Heart left ventricle (tissue), 16 donors: Measurements from ENCODE around the gene LILRA2. TPM values are rescaled to one million over a fixed set of nuclear protein-coding genes. Genes with fewer than 3 reads are reported as not detected.
"Not testable (repeated sequence)": the region's sequence is repeated elsewhere in the genome, so short reads cannot be mapped to it uniquely, and the experiment has no call there.

Source experiments
- ATAC-seq, 4 donors: fragments of 200-7000 bp; cut with Tn5 transposase; one replicate each; pipeline ENCODE4 v1.9.1; 2020 to 2022; ENCODE audit warnings: moderate library complexity in 4 of 4, mild to moderate bottlenecking in 3 of 4, moderate number of reproducible peaks in 1 of 4
- DNase-seq, 5 donors: peaks; one replicate each; pipeline ENCODE4 v3.0.0-alpha.2; 2020
- H3K27ac ChIP-seq, 12 donors: fragments of 200-600 bp; sonication (generic) in 4 of 12; one replicate each; pipeline versions ENCODE4 v1.5.0 to v1.8.0; 2016 to 2022; ENCODE audit warnings: mild to moderate bottlenecking in 2 of 12
- H3K27me3 ChIP-seq, 9 donors: fragments of 200-600 bp; sonication (generic) in 2 of 9; one replicate each; pipeline versions ENCODE4 v1.5.1 to v1.8.0; 2016 to 2022; ENCODE audit warnings: mild to moderate bottlenecking in 3 of 9
- H3K36me3 ChIP-seq, 9 donors: fragments of 200-600 bp; sonication (generic) in 2 of 9; one replicate each; pipeline versions ENCODE4 v1.5.0 to v1.8.0; 2018 to 2022; ENCODE audit warnings: mild to moderate bottlenecking in 2 of 9
- H3K4me1 ChIP-seq, 12 donors: fragments of 200-600 bp; sonication (generic) in 4 of 12; one replicate each; pipeline versions ENCODE4 v1.5.0 to v1.8.0; 2016 to 2022; ENCODE audit warnings: mild to moderate bottlenecking in 3 of 12
- H3K4me3 ChIP-seq, 12 donors: fragments of 200-600 bp; sonication (generic) in 4 of 12; one replicate each; pipeline versions ENCODE4 v1.5.0 to v1.8.0; 2017 to 2022; ENCODE audit warnings: mild to moderate bottlenecking in 9 of 12, moderate library complexity in 4 of 12
- H3K9me3 ChIP-seq, 12 donors: fragments of 200-600 bp; sonication (generic) in 4 of 12; one replicate each; pipeline versions ENCODE4 v1.5.0 to v1.8.0; 2016 to 2022; ENCODE audit warnings: mild to moderate bottlenecking in 1 of 12
- CTCF ChIP-seq, 12 donors: fragments of 200-600 bp; sonication (generic) in 4 of 12; IDR thresholded peaks; one replicate each; pipeline versions ENCODE4 v1.5.0 to v1.8.0; 2018 to 2022; ENCODE audit warnings: antibody characterized with exemption in 12 of 12, mild to moderate bottlenecking in 5 of 12
- POLR2A ChIP-seq, 2 donors: fragments of 450-650 bp; IDR thresholded peaks; one replicate each; pipeline ENCODE4 v1.6.1; 2017; ENCODE audit warnings: antibody characterized with exemption in 2 of 2, mild to moderate bottlenecking in 2 of 2, moderate library complexity in 2 of 2
- WGBS, 4 donors: extraction: QIAGEN DNeasy Blood & Tissue Kit in 2 of 4; methylation state at CpG; one replicate each; pipeline versions ENCODE4 v1.1.5 to v1.1.7; 2013 to 2018; 5-methylcytosine and 5-hydroxymethylcytosine counted together
- intact Hi-C, 10 donors: fragments of 100-400 bp; cut with DNase I; formaldehyde crosslinking; loops; one replicate each; pipeline versions ENCODE4 v1.11.1 to v1.14.2; 2022
- polyA plus RNA-seq, 2 donors: library from polyadenylated mRNA; stranded (reverse); fragments of 200-250 nt; gene quantifications; one replicate each; pipeline ENCODE4 v1.2.3, GENCODE V29; 2013
- total RNA-seq, 9 donors: library from RNA; depleted of rRNA in 2 of 9; stranded (reverse); fragments of >200 nt in 2 of 9; fragmentation: NEBNext Ultra II Directional in 3 of 9; extraction: Animal tissue kit (Norgen Biotek cat#: 25700) in 3 of 9; gene quantifications; one replicate each; pipeline versions ENCODE4 v1.1.0 to v1.2.4, GENCODE V29; 2016 to 2023
- donor health status: ischemic (EF 13 %, LVEDD 7.1; RV severe dilation, severe dysfunction).
- donor health status: healthy with polysubstance abuse.
- donor health status: DM: no; HTN: yes; CAD: no.
- donor health status: DM: no; HTN: no; CAD: no.
- donor health status: ischemic (EF 25% LVEDD 6.9; RV normal size, moderate dysfunction).
- donor health status: ischemic (EF 25% LVEDD 5.7; RV mildly dilated, moderate dysfunction).
- donor health status: healthy.
- donor health status: DM: yes; HTN: yes; CAD: no.
- donor health status: ischemic (EF 35%, LVEDD 5.7; RV mildly dilated, moderate dysfunction).
- donor health status: nonischemic (EF 11% LVEDD 7.7; RV severe dilation, severe dysfunction).
- donor health status: DM: yes; HTN: yes; CAD: no.
- donor health status: PGD.
- donor health status: ischemic (EF 29% LVEDD 5.4; RV normal size, mild dysfunction).
- donor health status: nonischemic (EF 23%, LVEDD 6.1; RV moderate dilation, normal function).

LILRA2 gene
- total and polyA plus RNA-seq, 11 donors, result 0.31 to 8.9 (median 0.85) TPM

DNA sequence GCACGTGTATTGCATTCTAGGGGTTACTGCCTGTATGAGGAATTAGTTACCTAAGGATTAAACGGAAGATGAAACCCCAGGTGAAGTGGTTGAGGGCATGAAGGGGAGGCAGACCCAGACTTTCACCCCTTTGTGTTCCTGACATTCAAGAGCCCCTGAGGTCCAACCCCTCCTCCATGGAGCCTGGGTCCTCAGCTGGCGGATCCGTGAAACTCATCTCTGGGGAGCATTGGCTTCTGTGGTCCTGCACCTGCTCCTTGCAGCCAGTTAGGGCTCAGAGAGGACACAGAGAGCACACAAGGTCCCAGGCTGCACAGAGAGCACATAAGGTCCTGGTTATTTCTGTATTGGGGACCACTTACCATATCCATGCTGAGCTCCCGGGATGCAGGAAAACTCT lies 12.8 kb downstream of the LILRA2 start:
- TF ChIP-seq POLR2A (IDR thresholded peaks at IDR 0.05), result no peak
- no peak for TF ChIP-seq CTCF (IDR thresholded peaks at IDR 0.05)
- H3K36me3 ChIP-seq, result no peaks in the 10 kb centered on the region
- DNase-seq (no peak), ATAC-seq (no peak)
- intact Hi-C loops, result no loop called here
- H3K4me3 ChIP-seq, result no peak overlapping the region
- no peak overlapping the region for H3K27ac ChIP-seq
- no peaks in the 10 kb centered on the region for H3K4me1 ChIP-seq
- peaks cover 0 to 14% (median 0%) of the 10 kb centered on the region in 9 donors for H3K27me3 ChIP-seq
- 51 to 71% (median 69%) methylated on average over 5 of the region's 5 CpGs for WGBS, 4 donors
- H3K9me3 ChIP-seq, result peaks cover 0 to 18% (median 1%) of the 10 kb centered on the region in 12 donors

DNA sequence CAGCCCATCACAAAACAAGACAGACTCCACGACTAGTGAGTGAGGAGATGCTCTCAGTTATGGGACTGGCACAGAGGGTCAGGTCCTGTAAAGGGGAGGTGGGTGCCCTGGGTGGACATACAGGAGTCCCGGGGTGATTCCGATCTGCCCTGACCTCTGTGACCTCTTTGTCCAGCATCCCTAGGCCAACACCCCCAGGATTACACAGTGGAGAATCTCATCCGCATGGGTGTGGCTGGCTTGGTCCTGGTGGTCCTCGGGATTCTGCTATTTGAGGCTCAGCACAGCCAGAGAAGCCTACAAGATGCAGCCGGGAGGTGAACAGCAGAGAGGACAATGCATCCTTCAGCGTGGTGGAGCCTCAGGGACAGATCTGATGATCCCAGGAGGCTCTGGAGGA lies 13.4 kb downstream of the LILRA2 start:
- peaks cover 0 to 15% (median 1%) of the 10 kb centered on the region in 12 donors for H3K9me3 ChIP-seq
- WGBS, 4 donors, result 60 to 65% (median 61%) methylated on average over 7 of the region's 7 CpGs
- no peaks in the 10 kb centered on the region for H3K36me3 ChIP-seq
- DNase-seq, result no peak
- no peak for TF ChIP-seq CTCF (IDR thresholded peaks at IDR 0.05)
- no peak for TF ChIP-seq POLR2A (IDR thresholded peaks at IDR 0.05)
- no peak overlapping the region for H3K4me3 ChIP-seq
- H3K4me1 ChIP-seq, result no peaks in the 10 kb centered on the region
- intact Hi-C loops, result no loop called here
- ATAC-seq, result no peak
- H3K27ac ChIP-seq, result no peak overlapping the region
- H3K27me3 ChIP-seq, result peaks cover 0 to 14% (median 0%) of the 10 kb centered on the region in 9 donors

DNA sequence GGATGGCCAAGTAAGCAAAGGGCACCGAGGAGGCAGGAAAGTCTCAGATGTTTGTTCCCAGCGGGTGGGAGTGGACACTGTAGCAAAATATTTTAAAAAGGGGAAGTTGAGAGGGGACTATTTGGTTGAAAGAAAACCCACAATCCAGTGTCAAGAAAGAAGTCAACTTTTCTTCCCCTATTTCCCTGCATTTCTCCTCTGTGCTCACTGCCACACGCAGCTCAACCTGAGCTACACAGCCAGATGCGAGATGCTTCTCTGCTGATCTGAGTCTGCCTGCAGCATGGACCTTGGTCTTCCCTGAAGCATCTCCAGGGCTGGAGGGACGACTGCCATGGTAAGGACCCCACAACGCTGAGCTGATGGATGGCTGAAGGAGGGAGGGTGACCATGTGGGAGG lies 19.9 kb downstream of the LILRA2 start, which contains the start of gene LILRA1:
Gene LILRA1 (plus strand): TSS at position 188 of the 400 bp plus-strand sequence. CDS start 613 bp downstream, outside the sequence.
- H3K4me1 ChIP-seq, intact Hi-C loops, DNase-seq, H3K36me3 ChIP-seq: not testable (repeated sequence)
- peak within 1 kb of the TSS in 1 of 12 donors; percentile 69 for H3K27ac ChIP-seq
- H3K4me3 ChIP-seq, result peak within 1 kb of the TSS in 3 of 12 donors; percentile 6 to 37 (median 29)
- WGBS, 4 donors, result 60 to 68% (median 65%) methylated on average over 6 of the region's 6 CpGs
- H3K27me3 ChIP-seq, result peaks cover 0 to 12% (median 2%) of the 10 kb centered on the region in 9 donors
- ATAC-seq, result peak in 2 of 4 donors; percentile 52 to 62
- H3K9me3 ChIP-seq, result peaks cover 0 to 12% (median 1%) of the 10 kb centered on the region in 12 donors

DNA sequence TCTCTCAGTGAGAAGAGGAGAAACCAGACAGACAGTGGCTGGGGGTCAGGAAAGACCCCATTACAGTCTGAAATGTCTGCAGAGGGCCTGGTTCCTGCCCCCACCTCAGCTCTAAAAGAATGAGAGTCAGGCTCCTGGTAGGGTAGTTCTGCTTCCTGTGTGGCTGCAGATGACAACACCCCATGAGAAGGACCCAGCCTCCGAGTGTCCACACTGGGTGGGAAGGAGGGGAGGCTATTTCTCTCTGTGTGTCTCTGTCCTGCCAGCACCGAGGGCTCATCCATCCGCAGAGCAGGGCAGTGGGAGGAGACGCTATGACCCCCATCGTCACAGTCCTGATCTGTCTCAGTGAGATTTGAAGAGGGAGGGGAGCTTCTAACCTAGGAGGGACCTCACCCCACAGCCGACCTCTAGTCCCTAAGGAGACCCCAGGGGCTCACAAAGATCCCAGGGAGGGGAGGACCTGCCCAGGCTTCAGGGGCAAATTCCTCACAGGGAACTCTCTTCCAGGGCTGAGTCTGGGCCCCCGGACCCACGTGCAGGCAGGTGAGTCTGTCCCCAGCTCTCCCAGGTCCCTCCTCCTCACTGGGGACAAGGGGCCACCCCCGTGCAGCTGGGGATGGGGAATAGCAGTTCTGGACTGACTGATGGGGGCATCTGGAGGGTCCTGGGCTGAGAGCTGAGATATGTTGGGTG lies 20.5 kb downstream of the LILRA2 start:
- WGBS, 4 donors, result 47 to 75% (median 65%) methylated on average over 6 to 9 of the region's 9 CpGs
- Histone ChIP-seq H3K27me3 (peaks cover 0 to 12% (median 3%) of the 10 kb centered on the region in 9 donors), H3K4me3 (peak overlapping the region in 3 of 12 donors; percentile 6 to 37 (median 29)), H3K27ac (peak overlapping the region in 1 of 12 donors; percentile 69), H3K9me3 (peaks cover 0 to 12% (median 1%) of the 10 kb centered on the region in 12 donors)
- intact Hi-C loops, H3K4me1 ChIP-seq, H3K36me3 ChIP-seq, DNase-seq: not testable (repeated sequence)
- ATAC-seq, result peak in 3 of 4 donors; percentile 33 to 61 (median 53)

- ATAC-seq (no peak), DNase-seq (no peak)
- H3K27me3 ChIP-seq, result peaks cover 0 to 12% (median 3%) of the 10 kb centered on the region in 9 donors
- TF ChIP-seq CTCF (IDR thresholded peaks at IDR 0.05) (no peak), POLR2A (IDR thresholded peaks at IDR 0.05) (no peak)
- peak overlapping the region in 1 of 12 donors; percentile 37 for H3K4me3 ChIP-seq
- H3K9me3 ChIP-seq, result peaks cover 0 to 12% (median 0%) of the 10 kb centered on the region in 12 donors
- H3K36me3 ChIP-seq, result no peaks in the 10 kb centered on the region
- no peak overlapping the region for H3K27ac ChIP-seq
- 65 to 86% (median 77%) methylated on average over 2 to 5 of the region's 5 CpGs for WGBS, 4 donors
- intact Hi-C loops, result no loop called here
- H3K4me1 ChIP-seq, result peaks cover 0 to 6% (median 0%) of the 10 kb centered on the region in 12 donors
Observed at GRCh38 chr19:54594737-54595136, 21.1 kb downstream of the LILRA2 start.

DNA sequence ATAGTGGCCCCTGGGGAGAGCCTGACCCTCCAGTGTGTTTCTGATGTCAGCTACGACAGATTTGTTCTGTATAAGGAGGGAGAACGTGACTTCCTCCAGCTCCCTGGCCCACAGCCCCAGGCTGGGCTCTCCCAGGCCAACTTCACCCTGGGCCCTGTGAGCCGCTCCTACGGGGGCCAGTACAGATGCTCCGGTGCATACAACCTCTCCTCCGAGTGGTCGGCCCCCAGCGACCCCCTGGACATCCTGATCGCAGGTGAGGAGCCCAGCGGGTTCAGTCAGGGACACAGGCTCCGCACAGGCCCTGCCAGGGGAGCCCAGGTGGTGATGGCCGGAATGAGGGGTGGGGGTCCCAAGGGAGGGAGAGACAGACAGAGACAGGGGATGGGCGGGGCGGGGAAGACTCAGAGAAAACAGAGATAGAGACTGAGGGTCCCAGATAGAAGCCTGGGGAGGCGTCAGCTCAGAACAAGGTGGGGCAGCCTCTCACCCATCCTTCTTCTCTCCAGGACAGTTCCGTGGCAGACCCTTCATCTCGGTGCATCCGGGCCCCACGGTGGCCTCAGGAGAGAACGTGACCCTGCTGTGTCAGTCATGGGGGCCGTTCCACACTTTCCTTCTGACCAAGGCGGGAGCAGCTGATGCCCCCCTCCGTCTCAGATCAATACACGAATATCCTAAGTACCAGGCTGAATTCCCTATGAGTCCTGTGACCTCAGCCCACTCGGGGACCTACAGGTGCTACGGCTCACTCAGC lies 22.3 kb downstream of the LILRA2 start:
- H3K27ac ChIP-seq, H3K36me3 ChIP-seq, H3K4me3 ChIP-seq, DNase-seq, ATAC-seq, H3K4me1 ChIP-seq, H3K9me3 ChIP-seq, intact Hi-C loops: not testable (repeated sequence)
- WGBS, 4 donors, result 79 to 84% (median 83%) methylated on average over 21 to 26 of the region's 26 CpGs
- peaks cover 0 to 12% (median 3%) of the 10 kb centered on the region in 9 donors for H3K27me3 ChIP-seq
